Smooth muscle cell (in vitro differentiated cells): ENCODE measurements around the gene OR6S1. TPM values are rescaled to one million over a fixed set of nuclear protein-coding genes. Genes with fewer than 3 reads are reported as not detected.
A peak's percentile ranks its signal among the peaks of the same experiment; 100 is the strongest.

ENCODE experiments used
- DNase-seq: peaks from one replicate; lab custom pipeline; 2025; ENCODE audit not compliant: unreplicated experiment; lab: John Stamatoyannopoulos, UW
- H2AFZ ChIP-seq: fragments of 200-600 bp; sonication (generic); 2 replicates; pipeline ENCODE4 v1.6.0; 2016; ENCODE audit warnings: antibody characterized with exemption, low read depth, mild to moderate bottlenecking
- H3F3A ChIP-seq: fragments of 200-600 bp; sonication (generic); 2 replicates; pipeline ENCODE4 v1.6.0; 2017; ENCODE audit warnings: antibody characterized with exemption, low read depth
- H3K27ac ChIP-seq: fragments of 200-600 bp; sonication (generic); 2 replicates; pipeline ENCODE4 v1.5.1; 2016; ENCODE audit warnings: low read depth, mild to moderate bottlenecking
- H3K27me3 ChIP-seq: fragments of 200-600 bp; sonication (generic); 2 replicates; pipeline ENCODE4 v1.6.1; 2016; ENCODE audit warnings: low read depth, mild to moderate bottlenecking
- H3K36me3 ChIP-seq: fragments of 200-600 bp; sonication (generic); 2 replicates; pipeline ENCODE4 v1.5.1; 2016; ENCODE audit warnings: low read depth
- H3K4me1 ChIP-seq: fragments of 200-600 bp; sonication (generic); 2 replicates; pipeline ENCODE4 v1.5.1; 2016; ENCODE audit warnings: low read depth
- H3K4me2 ChIP-seq: fragments of 200-600 bp; sonication (generic); 2 replicates; pipeline ENCODE4 v1.6.0; 2016; ENCODE audit warnings: mild to moderate bottlenecking
- H3K4me3 ChIP-seq: fragments of 200-600 bp; sonication (generic); 2 replicates; pipeline ENCODE4 v1.5.1; 2016; ENCODE audit warnings: mild to moderate bottlenecking
- H3K79me2 ChIP-seq: fragments of 200-600 bp; sonication (generic); 2 replicates; pipeline ENCODE4 v1.6.0; 2016; ENCODE audit warnings: low read depth, mild to moderate bottlenecking
- H3K9ac ChIP-seq: fragments of 200-600 bp; sonication (generic); 2 replicates; pipeline ENCODE4 v1.6.0; 2016; ENCODE audit warnings: low read depth
- H3K9me3 ChIP-seq: fragments of 200-600 bp; sonication (generic); replicated peaks from 2 replicates; pipeline ENCODE4 v1.5.1; 2016; ENCODE audit warnings: low read depth
- H4K20me1 ChIP-seq: fragments of 200-600 bp; sonication (generic); 2 replicates; pipeline ENCODE4 v1.6.0; 2016; ENCODE audit warnings: low read depth
- CTCF ChIP-seq: fragments of 200-600 bp; sonication (generic); IDR thresholded peaks from 2 replicates; pipeline ENCODE4 v1.5.1; 2017; ENCODE audit warnings: borderline replicate concordance, mild to moderate bottlenecking, antibody characterized with exemption; ENCODE audit not compliant: insufficient read depth, poor library complexity, severe bottlenecking
- WGBS: methylation state at CpG from one replicate; pipeline ENCODE4 v1.1.7; 2016; ENCODE audit warnings: low lambda C conversion rate; 5-methylcytosine and 5-hydroxymethylcytosine counted together
- polyA plus RNA-seq: library from polyadenylated mRNA; unstranded; fragments of >200 nt; fragmentation: Nextera tagmentation; extraction: Ambion mirVana; gene quantifications from 2 replicates; pipeline ENCODE4 v1.2.1, GENCODE V29; 2016
- total RNA-seq: library from RNA; depleted of rRNA; stranded (reverse); fragments of >200 nt; gene quantifications from 2 replicates; pipeline ENCODE4 v1.2.3, GENCODE V29; 2014

The OR6S1 gene
- total and polyA plus RNA-seq, 2 experiments from 2014 or later, result not detected

GRCh38 chr14:20631023-20631879 lies 10.2 kb downstream of the OR6S1 start:
- TF ChIP-seq CTCF, result no peak
- Histone ChIP-seq H3K27ac (no peak overlapping the region), H4K20me1 (no peaks in the 10 kb centered on the region), H3F3A (peaks cover 7% of the 10 kb centered on the region), H3K27me3 (peaks cover 18% of the 10 kb centered on the region), H3K36me3 (no peaks in the 10 kb centered on the region), H2AFZ (peak overlapping the region; percentile 57), H3K79me2 (no peaks in the 10 kb centered on the region), H3K9me3 (no peaks in the 10 kb centered on the region), H3K4me1 (peaks cover 14% of the 10 kb centered on the region), H3K4me3 (peak overlapping the region; percentile 51), H3K9ac (no peak overlapping the region), H3K4me2 (peak overlapping the region; percentile 93)
- 2% methylated on average over 19 of the region's 19 CpGs for WGBS
- DNase-seq, result no peak

GRCh38 chr14:20630340-20631022 lies 11.0 kb downstream of the OR6S1 start:
- WGBS, result 1% methylated on average over 23 of the region's 23 CpGs
- H3K36me3 ChIP-seq, result no peaks in the 10 kb centered on the region
- peaks cover 17% of the 10 kb centered on the region for H3K4me1 ChIP-seq
- no peak for DNase-seq
- no peak overlapping the region for H3K9ac ChIP-seq
- H2AFZ ChIP-seq, result peak overlapping the region; percentile 22
- peaks cover 18% of the 10 kb centered on the region for H3K27me3 ChIP-seq
- no peak overlapping the region for H3K27ac ChIP-seq
- peak overlapping the region; percentile 93 for H3K4me2 ChIP-seq
- H3K9me3 ChIP-seq, result no peaks in the 10 kb centered on the region
- TF ChIP-seq CTCF, result no peak
- peaks cover 10% of the 10 kb centered on the region for H3F3A ChIP-seq
- no peaks in the 10 kb centered on the region for H3K79me2 ChIP-seq
- H4K20me1 ChIP-seq, result no peaks in the 10 kb centered on the region
- peak overlapping the region; percentile 51 for H3K4me3 ChIP-seq

GRCh38 chr14:20628063-20628854 lies 13.2 kb downstream of the OR6S1 start:
- no peak overlapping the region for H3K4me3 ChIP-seq
- H2AFZ ChIP-seq, result no peak overlapping the region
- peaks cover 18% of the 10 kb centered on the region for H3K27me3 ChIP-seq
- H3K4me1 ChIP-seq, result peaks cover 23% of the 10 kb centered on the region
- no peak for TF ChIP-seq CTCF
- H3K36me3 ChIP-seq, result no peaks in the 10 kb centered on the region
- no peak overlapping the region for H3K27ac ChIP-seq
- DNase-seq, result no peak
- peaks cover 10% of the 10 kb centered on the region for H3F3A ChIP-seq
- no peaks in the 10 kb centered on the region for H3K79me2 ChIP-seq
- peak overlapping the region; percentile 27 for H3K4me2 ChIP-seq
- H3K9ac ChIP-seq, result no peak overlapping the region
- WGBS, result 37% methylated on average over 10 of the region's 10 CpGs
- H3K9me3 ChIP-seq, result no peaks in the 10 kb centered on the region
- no peaks in the 10 kb centered on the region for H4K20me1 ChIP-seq
